Subcutaneous adipose tissue (tissue), 4 donors: ENCODE measurements around the gene SFXN5. TPM values are rescaled to one million over a fixed set of nuclear protein-coding genes. Genes with fewer than 3 reads are reported as not detected.

Source experiments
- total RNA-seq, 4 donors: library from RNA; depleted of rRNA; stranded (reverse); fragments of >200 nt; gene quantifications; one replicate each; pipeline ENCODE4 v1.1.0, GENCODE V29; 2016
- TF ChIP-seq, protein P1 (sequence below): fragments of 450-650 bp; IDR thresholded peaks from one replicate; pipeline ENCODE4 v1.5.1; 2016; ENCODE audit warnings: low read depth, mild to moderate bottlenecking, control low read depth, antibody characterized with exemption, moderate library complexity

SFXN5 gene
- total RNA-seq, 4 donors from 2014 or later, result 5.1 to 8.9 (median 7.6) TPM

DNA sequence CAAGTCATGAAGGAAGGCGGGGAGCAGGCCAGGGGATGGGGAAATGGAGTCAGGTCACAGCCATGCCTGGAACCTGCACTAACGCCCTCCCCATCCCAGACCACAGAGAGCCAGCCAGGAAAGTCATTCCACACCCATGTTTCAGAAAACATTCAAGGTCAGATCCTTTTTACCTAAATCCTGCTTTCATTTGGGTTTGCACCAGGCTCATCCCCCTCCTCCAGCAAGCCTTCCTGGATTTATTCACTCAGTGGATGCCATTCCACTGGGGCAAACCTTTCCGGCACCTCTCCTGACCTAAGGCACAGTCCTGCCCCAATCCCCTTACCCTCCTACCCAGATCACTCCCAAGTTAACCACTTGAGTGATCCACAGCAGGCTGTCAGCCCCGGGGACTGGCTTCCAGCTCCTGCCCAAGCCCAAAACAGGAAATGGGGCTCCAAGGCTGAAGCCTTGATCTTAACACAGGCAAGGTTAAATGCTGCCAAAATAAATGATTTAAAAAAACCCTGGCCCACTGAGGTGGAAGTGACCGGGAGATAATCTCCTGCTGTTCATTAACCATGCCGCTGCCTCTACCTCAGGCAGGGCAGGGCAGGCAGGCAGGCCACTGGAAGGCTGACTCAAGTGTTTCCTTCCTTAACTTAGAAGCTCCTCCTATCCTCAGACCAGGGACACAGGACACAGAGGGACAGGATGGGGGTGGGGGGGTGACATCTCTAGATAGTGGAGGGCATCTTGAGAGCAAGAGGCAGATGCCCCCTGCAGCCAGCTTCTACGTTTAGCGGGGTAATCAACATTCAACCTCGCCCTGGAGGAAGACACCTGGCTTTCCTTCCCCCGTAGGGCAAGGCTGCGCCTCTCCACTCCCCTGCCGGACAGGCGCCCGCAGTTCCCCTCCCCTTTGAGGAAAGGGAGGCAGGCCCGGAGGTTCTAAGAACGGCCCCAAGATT is 39.8 kb upstream of the SFXN5 start:
- TF ChIP-seq, protein P1, sequence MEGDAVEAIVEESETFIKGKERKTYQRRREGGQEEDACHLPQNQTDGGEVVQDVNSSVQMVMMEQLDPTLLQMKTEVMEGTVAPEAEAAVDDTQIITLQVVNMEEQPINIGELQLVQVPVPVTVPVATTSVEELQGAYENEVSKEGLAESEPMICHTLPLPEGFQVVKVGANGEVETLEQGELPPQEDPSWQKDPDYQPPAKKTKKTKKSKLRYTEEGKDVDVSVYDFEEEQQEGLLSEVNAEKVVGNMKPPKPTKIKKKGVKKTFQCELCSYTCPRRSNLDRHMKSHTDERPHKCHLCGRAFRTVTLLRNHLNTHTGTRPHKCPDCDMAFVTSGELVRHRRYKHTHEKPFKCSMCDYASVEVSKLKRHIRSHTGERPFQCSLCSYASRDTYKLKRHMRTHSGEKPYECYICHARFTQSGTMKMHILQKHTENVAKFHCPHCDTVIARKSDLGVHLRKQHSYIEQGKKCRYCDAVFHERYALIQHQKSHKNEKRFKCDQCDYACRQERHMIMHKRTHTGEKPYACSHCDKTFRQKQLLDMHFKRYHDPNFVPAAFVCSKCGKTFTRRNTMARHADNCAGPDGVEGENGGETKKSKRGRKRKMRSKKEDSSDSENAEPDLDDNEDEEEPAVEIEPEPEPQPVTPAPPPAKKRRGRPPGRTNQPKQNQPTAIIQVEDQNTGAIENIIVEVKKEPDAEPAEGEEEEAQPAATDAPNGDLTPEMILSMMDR, result no peak

DNA sequence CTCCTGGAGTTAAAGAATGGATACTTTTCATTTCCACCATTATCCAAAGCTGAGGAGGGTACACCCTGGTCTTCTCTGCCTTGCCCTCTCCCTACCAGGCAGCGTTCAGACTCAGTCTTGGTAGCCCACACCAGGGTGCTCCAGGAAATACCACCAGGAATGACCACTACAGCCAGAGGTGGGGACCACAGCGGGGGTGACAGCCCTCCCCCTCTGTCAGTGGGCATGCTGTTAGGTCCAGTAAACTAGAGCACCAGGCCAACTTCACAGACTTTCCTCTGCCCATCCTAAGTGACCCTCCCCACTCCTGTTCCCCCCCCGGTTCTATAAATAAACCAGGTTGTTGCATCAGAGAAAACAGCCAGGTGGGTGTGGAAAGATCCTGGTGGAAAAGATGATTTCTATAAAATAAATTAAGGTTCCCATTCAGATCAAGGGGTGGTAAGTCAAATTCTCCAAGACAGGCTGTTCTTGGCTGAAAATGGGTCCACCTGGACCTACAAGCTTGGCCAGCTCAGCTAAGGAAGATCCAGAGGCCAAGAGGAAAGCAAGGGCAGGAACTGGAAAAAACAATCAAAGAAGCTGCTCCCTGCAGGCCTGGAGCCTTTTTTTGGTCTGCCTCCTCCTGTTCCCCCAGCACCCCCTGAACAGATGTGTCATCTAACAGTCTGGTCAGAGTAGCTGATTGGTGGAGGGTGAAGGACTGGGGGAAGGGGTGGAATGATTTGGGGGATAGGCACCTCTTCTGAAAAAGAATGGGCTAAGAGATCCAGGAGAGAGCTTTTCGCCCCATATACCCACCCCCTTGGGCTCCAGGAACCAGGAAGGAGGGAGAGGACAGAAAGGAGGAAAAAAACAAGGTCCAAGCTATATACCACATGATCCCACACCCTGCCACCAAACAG is 38.9 kb upstream of the SFXN5 start:
- TF ChIP-seq, protein P1, result no peak

DNA sequence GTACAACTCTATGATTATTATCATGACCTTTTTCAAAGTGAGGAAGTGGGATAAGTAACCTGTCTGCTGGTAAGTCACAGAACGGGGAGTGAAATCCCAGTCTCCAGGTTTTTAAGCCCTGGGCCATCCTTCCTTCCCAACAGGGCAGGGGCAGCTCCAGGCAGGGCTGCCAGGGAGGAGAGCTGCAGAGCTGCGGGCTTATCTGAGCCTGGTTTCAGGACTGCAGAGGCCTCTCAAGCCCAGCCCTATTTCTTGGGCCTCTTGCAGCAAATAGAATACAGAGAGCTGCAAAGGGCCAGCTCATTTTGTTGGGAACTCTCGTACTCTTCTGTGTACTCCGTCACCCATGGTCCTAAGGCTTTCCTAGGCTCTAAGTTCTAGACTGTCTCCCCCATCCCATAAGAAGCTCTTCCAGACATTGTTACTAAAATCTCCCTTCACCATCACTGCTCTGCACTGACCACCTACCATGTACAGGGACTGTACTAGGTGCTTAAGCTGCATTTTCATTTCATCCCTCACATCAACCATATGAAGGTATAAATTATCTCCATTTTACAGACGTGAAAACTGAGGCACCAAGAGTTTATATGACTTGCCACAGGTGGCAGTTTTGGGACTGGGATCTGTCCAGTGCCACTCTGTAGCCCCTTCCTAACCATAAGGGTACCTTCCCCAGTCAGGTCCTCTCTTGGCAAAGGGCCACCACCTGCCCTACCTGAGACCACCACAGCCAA is 38.1 kb upstream of the SFXN5 start:
- TF ChIP-seq, protein P1, result no peak

DNA sequence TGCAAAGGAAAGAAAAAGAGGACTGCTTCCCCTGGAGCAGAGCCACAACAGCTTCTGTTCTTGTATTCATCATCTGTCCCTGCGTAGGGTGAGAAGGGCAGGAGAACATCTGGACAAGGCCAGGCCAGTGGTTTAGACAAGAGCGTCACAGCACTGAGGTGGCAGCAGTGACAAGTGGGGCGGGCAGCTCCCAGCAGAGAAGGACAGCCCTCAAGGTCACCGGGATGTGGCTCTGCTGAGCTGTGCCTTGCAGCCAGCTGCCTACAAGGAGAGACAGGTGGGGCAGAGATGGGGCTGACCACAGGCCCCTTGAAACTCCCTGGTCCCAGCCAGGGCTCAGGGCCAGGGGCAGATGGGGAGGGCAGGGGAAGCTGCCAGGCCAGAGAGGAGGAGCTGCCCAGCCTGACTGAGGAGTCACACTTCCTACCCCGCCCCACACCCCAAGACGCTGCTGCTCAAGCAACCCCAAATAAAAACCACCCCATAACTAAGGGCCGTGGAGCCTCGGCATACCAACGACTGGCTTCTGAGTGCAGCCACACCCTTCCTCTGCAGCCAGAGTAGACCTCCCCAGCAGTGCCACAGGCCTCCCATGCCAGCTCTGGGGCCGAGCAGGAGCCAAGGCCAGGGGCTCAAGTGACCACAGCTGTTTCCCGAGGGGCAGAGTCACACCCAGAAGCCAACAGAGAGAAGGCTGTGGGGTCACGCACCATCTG is 35.9 kb upstream of the SFXN5 start:
- TF ChIP-seq, protein P1, result no peak

DNA sequence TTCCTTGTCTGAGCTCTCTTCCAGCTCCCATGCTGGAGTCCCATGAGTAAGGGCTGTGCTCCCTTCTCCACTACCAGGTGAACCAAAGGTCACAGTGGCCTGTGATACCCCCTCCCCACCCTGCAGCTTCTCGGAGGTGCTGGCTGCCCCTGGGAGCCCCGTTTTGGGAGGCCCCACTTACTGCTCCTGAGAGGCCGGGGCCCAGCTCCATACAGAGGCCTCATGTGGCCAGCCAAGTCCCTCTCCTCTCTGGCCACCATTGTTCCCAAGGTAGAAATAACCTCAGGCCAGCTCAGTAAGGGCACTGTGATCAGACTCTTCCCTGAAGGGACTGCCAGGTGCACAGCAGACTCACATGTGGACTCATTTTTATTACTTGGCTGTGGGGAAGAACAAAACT is 35.3 kb upstream of the SFXN5 start:
- TF ChIP-seq, protein P1, result no peak

DNA sequence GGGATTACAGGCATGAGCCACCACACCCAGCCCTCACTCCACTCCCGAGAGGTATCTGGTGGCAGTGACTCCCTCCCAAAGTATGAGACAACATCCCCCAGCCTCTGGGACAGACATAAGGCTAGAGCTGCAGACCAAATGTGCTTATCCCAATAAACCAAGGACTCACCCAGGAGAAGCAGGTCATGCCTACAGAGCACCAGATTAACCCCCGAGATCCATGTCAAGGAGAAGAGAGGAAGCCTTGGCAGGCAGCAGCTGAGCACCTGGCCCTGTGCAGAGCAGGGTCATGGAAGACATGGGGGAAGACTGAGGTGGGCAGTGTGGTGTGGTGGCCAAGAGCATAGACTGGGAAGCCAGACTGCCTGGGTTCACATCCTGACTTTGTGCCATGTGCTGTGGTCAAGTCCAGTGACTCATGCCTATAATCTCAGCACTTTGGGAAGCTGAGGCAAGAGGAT is 34.0 kb upstream of the SFXN5 start:
- TF ChIP-seq, protein P1, result no peak
